AG20443 (cell line): Measurements from ENCODE around the gene EPHA4.

ENCODE experiments used
- DNase-seq: peaks from one replicate; pipeline ENCODE4 v3.0.0; 2012; ENCODE audit warnings: low spot score, mixed read lengths

Gene EPHA4

GRCh38 chr2:221476195-221476594 lies 95.9 kb downstream of the EPHA4 start:
- DNase-seq = no peak

- DNase-seq = no peak
These were observed 98.7 kb downstream of the EPHA4 start for GRCh38 chr2:221473451-221473850.

GRCh38 chr2:221468317-221468716 lies 103.8 kb downstream of the EPHA4 start:
- DNase-seq = no peak

DNA sequence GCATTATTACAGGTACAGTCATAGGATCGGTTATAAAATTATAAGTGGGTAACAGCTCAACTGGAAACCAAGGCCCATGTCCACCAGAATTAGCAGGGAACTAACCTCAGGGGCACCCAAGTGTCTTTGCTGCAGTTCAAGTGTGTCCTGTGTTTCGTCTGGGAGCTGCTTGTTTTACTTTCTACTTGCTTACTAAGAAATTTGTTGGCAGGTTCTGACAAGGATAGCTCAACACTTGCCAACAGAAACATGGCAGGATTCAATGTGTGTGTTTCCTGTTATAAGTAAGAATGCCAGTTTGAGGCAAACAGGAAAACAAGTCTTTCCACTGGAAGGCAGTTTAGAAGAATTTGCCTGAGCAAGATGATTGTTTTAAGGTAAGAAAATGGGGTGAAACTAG lies 104.5 kb downstream of the EPHA4 start:
- peak; percentile 17 for DNase-seq

GRCh38 chr2:221466744-221467143 lies 105.4 kb downstream of the EPHA4 start:
- no peak for DNase-seq

GRCh38 chr2:221465776-221466175 lies 106.3 kb downstream of the EPHA4 start:
- DNase-seq = no peak

GRCh38 chr2:221464971-221465370 lies 107.1 kb downstream of the EPHA4 start:
- DNase-seq = no peak

GRCh38 chr2:221463241-221463896 lies 108.7 kb downstream of the EPHA4 start:
- DNase-seq = no peak

- peak; percentile 27 for DNase-seq
These were observed 110.2 kb downstream of the EPHA4 start for GRCh38 chr2:221461901-221462300.

- DNase-seq = no peak
These were observed 112.0 kb downstream of the EPHA4 start for GRCh38 chr2:221460136-221460535.

DNA sequence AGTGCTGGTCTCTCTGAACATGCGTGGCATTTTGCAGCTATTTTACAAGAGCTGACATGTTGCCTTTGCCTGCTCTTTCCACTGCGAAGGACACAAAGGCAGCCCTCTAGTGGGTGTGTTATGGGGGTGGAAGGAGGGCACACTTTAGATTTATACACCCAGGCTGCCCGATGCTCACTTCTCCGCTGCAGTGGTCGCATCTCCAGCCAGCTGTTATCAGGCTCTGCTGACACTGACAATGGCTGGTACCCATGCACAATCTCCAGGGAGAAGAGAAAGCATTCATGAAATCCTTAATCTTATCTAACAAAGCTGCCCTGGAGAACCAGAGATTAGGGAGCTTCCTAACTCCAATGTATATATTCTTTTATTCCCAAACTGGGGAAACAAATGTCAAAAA lies 113.5 kb downstream of the EPHA4 start:
- DNase-seq = no peak

DNA sequence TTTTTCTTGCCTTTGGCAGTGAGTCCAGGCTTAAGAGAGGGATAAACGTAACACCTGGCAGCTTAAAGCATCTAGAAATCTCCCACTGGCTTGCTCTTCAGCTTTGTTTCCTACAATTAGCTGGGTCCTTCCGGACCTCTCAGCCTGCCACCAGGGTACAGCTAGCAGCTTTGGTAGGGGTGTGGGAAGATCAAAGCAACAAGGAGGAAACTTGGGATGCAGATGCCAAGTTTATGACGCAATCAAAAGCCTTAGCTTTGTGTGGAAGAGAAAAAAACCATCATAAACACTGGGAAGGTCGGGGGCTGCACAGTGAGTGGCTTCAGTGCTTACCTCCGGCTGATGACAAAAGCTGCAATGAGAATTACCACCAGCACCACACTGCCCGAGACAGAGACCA lies 116.9 kb downstream of the EPHA4 start:
- no peak for DNase-seq

DNA sequence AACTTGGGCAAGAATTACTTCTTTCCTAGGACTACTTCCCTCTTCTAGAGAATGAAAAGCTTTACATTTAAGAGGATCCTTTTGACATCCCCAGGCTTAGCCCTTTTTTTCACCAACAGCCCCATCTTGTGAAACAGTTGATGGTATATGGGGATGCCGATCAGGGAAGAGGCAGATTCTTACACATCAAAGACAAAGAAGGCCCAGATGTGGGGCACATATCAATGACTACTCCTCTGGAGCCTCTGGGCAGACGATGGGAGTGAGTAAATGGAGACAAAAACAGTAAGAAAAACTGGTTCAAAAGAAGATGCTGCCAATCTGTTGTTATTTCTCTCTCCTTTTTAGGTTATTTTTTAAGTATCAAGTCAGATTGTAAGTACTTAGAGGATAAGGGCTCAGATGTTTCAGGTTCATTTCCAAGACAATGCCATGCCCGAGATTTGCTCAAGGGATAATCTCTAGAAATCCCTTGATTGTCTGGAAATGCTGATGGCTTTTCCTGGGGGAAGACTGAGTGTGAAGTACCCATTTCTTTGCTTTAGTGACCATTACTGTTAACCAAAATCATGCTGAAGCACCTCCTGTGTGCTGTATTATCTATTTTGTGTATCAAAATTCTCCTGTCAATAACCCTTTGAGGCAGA lies 117.5 kb downstream of the EPHA4 start:
- DNase-seq = no peak

DNA sequence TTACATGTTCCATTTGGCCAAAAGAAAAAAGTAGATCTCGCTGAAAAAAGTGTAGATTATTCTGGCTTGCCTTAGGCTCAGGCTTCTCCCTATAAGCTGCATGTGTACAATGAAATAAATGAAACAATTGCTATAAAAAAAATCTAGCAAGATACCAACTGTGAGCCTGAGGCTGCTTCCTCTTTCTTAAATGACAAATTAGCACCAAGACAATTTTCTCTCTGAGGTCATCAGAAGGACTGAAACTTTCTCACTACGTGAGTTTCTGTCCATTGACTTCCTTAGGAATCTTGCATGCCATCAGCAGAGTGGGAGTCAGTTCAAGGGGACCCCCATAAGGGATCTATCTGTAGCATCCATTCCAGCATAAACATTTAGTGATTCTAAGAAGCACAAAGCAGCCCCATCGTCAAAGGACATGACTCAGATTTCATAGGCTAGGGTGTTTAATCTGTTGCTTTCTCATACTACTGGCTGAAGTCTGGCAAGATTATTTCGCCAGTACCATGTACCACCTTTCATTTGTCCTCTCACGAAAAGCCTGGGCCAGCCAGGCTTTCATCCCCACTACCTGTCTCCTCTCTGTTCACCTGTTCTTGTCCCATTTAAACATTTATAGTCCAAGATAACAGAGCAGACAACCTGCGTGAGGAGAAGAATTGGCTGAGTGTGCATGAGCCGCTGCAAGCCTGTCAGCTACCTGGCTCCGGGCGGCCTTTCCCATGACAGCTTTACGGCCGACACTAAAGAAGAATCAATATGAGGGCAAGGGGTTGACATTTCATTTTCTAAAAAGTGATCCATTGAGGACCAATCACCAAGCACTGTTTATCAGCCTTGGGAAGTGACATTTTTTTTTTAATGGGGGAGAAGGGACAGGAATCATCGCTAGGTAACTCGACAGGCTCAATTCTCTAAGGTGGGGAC lies 120.0 kb downstream of the EPHA4 start:
- no peak for DNase-seq

GRCh38 chr2:221450280-221450679 lies 121.8 kb downstream of the EPHA4 start:
- no peak for DNase-seq

- DNase-seq = no peak
These were observed 122.7 kb downstream of the EPHA4 start for GRCh38 chr2:221449406-221449805.

DNA sequence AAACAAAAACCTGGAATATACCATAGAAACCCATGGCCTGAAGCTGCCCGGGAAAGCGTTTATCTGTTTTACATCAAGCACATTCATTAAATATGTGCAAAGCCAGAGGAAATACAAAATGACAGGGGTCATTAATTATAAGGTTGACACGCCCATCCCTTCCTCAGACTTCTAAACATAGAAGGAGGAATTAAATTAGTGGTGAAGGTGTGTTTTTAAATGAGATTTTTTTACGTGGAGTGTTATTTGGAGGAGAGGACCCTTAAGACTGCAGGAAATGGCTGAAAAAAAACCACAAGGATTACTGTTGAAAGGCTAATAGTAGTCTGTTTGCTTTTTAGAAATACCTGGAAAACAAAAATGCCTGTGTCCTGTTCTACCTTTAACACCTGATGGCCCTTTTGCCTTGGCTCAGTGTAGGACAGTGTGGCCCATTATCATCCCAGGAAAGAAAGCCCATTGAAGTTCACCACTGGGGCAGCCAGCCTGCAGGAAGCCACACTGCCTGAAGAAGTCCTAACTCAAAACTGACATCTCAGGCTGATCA lies 123.2 kb downstream of the EPHA4 start:
- DNase-seq = no peak

GRCh38 chr2:221448057-221448843 lies 123.9 kb downstream of the EPHA4 start:
- no peak for DNase-seq

DNA sequence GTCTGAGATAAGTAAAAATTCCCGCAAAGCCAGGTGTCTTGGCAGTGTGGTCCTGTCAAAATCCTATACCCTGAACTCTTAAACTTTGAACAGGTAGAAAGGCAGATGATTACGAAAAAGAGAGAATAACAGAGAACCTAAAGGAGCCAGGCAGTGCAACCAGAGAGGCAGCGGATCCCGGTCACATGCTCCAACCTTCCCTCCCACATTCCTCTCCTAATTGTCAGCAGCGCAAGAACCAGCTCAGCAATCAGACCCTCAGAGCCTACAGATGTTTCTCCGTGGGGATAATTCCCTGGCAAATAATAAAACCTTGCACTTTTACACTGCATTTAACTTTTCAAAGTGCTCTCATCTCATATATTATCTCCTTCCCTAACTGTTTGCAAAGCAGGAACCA lies 124.8 kb downstream of the EPHA4 start:
- DNase-seq = no peak

DNA sequence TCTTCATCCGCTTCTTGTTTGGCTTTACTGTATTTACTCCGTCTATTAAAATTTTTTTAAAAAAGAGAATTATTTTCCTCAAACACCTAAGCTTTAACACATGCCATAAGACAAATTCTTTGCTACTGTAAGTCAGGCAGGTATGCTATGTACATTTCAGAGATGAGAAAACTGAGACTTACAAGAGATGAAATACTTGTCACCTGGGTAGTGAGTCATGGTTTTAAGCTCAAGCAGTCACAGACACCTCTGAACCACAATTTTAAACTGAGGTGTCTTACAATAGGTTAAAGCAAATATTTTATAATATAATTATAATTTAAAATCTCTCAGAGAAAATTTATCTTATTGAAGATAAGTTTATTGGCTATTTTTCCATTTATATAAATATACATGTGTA lies 126.0 kb downstream of the EPHA4 start:
- no peak for DNase-seq

DNA sequence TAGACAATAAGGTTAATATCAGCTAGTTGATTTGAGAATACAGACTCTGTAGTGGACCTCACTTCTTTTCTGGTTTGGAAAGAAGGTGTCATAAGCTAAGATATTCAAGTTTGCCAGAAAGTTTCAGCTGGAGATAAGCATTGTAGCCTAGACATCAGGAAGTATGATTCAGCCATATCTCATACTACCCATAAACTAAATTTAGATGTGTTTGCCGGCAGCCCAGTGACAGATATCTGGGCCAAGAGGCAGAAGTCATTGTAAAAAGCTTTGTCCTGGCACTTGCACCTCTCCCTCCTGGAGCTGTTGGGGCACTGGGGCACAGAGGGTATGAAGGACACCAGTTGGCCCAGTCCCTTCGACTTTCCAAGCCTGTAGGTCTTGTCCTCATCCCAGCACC lies 128.0 kb downstream of the EPHA4 start:
- DNase-seq = peak; percentile 53

DNA sequence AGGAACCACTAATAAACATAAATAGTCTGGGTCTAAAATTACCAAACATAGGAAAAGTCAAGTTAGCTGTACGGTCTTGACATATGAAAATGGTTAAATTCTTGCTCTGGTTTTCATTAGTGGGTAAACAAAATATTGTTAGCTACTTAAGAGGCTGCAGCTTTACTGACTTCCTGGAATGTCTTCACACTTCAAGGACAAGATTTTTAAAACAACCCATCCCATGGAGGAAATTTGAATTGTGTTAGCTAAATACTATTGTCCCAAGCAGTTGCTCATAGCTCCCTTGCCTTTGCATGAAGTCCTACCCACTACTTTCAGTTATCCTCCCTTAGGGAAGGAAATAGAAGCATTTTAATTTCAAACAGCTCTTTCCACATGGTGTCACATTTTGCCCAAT lies 128.5 kb downstream of the EPHA4 start:
- peak; percentile 10 for DNase-seq
